AG08395 (cell line): ENCODE data around the gene GSG1L.

Source experiments
- DNase-seq: peaks from one replicate; pipeline ENCODE4 v3.0.0; 2012; ENCODE audit warnings: mixed read lengths, low spot score

The GSG1L gene

GRCh38 chr16:27789150-27789549, 274.4 kb downstream of the GSG1L start:
- no peak for DNase-seq

GRCh38 chr16:27787665-27788064, 275.8 kb downstream of the GSG1L start:
- no peak for DNase-seq

- no peak for DNase-seq
Observed at GRCh38 chr16:27786923-27787625, 276.4 kb downstream of the GSG1L start.

GRCh38 chr16:27786221-27786922, 277.1 kb downstream of the GSG1L start:
- no peak for DNase-seq

GRCh38 chr16:27785307-27785678, 278.2 kb downstream of the GSG1L start:
- no peak for DNase-seq

DNA sequence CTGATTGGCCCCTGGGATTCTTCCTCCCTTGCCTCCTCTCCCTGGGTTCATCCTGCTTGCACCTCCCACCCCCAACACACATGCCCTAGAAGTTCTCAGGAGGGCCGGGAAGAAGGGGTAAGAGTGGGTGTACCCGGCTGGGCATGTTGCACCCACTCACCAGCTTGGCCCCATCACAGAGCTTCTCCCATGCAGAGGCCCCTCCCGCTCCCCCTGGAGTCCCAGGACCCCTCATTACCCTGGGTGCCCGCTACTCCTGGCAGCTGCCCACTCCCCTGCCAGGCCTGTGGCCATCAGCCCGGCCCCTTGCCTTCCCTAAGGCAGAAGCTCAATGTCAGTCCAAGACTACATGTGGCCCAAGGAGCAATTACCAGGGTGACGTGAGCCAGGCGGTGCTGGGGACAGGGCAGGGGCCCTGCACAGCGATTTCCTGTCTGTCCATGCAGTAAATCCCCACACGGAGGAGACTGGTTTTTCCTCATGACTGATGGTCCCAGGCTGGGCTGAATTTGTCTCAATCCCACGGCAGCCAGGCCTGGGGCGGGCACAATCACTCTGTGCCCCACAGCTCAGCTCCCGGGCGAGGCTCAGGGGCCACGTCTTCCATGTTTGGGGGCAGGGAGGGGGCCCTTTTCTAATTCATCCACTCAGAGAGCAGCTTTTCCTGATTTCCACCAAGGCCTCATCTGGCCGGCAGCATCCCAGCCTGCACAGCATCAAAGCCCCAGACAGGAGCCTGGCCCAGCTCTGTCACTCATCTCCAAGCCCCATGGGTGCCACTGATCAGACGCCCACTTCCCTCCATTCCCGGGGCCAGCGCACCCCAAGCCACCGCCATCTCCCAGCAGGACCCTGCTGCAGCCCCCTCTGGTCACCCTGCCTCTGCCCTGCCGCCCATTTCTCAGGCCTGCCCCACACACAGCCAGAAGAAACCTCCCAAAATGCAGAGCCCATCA, 278.9 kb downstream of the GSG1L start:
- no peak for DNase-seq

- no peak for DNase-seq
Observed at GRCh38 chr16:27781981-27782880, 281.3 kb downstream of the GSG1L start.

GRCh38 chr16:27781195-27781524, 282.4 kb downstream of the GSG1L start:
- peak; percentile 39 for DNase-seq

DNA sequence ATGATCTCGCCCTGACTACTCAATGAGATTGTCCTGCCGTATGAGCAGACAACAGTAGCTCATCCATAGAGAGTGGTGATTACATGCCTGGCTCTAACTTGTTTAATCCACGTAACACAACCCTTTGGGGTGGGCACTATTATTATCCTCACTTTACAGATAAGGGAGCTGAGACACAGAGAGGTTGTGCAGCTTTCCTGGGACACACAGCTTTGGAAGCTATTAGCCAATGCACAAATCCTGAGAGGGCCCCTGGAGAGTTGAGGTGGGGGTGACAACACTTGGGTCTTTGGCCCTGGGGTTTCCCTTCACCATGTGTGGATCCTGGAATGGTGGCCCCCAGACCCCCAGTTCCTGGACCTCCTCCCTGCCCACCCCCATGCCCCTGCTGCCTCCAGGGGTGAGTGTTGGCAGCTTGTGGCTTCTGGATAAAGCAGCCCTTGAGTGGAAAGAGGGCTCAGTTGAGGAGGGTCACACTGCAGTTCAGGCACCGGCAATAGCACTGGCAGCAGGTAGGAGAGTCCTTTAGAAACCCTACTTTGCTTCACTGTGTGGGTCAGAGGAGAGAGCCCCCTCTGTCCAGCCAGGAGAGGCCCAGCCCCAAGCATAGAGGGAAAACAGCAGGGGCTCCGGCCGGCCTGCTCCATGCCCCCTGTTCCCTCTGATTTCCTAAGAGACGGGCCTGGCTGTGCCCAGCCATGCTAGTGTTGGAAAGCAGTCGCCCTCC, 282.9 kb downstream of the GSG1L start:
- DNase-seq, result no peak

GRCh38 chr16:27779641-27780164, 283.8 kb downstream of the GSG1L start:
- peak; percentile 79 for DNase-seq

DNA sequence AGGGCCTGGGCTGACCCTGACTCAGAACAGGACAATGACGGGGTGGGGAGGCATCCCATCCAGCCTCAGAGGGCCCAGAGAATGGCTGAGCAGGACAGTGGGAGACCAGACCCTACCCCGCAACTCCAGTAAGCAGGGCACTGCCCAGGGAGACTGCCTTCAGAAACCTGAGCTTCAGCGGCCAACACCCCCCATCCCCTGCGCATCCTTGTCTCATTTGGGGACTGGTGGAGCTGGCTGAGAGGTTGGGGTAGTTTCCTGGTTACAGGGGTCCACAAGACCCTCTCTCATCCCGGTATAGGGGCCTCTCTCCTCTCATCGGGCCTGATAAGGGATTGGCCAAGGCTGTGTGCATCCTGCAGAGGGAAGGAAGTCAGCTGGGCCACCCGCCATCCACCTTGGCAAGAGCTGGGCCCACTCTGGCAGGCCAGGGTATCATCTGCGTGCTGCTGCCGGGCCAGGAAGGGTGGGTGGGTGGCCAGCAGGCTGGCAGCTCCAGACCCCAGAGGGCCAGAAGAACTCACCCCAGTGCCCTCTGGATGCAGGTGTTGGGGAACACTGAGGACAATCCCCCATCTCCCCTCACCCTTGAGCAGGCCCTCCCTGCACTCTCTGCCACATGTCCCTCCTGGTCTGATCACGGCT, 284.5 kb downstream of the GSG1L start:
- no peak for DNase-seq

DNA sequence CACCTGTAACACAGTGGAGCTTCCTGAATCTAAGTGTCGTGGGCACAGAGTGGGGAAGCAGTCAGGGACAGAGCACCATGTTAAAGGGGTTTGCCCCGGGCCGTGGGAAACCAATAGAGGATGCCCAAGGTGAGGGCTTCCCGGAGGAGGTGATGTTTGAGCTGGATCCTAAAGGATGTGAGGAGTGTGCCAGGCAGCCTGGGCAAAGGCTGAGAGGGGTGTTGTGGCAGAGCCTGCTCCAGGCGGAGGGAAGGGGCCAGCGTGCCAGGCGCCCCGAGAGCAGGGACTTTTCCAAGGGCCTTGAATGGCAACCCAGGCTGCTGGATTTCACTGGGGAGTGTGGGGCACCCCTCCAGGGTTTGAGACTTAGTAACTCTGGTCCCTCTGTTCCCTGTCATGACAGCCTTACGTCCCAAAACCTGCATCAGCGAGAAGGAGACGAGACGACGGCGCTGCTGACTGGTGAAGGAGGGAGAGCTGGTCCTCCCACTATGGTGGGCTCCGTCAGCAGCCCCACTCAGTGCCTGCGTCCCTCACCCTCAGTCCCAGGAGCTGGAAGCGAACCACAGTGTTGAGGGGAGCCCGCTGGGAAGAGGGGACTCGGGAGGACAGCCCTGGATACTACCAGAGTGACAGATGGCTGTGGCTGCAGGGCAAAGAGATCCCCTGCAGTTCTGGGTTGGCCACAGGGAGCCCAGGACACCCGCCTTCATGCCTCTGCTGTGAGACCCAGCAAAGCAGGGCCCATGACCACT, 285.2 kb downstream of the GSG1L start:
- DNase-seq, result no peak

- DNase-seq, result no peak
Observed at GRCh38 chr16:27777527-27777926, 286.0 kb downstream of the GSG1L start.

DNA sequence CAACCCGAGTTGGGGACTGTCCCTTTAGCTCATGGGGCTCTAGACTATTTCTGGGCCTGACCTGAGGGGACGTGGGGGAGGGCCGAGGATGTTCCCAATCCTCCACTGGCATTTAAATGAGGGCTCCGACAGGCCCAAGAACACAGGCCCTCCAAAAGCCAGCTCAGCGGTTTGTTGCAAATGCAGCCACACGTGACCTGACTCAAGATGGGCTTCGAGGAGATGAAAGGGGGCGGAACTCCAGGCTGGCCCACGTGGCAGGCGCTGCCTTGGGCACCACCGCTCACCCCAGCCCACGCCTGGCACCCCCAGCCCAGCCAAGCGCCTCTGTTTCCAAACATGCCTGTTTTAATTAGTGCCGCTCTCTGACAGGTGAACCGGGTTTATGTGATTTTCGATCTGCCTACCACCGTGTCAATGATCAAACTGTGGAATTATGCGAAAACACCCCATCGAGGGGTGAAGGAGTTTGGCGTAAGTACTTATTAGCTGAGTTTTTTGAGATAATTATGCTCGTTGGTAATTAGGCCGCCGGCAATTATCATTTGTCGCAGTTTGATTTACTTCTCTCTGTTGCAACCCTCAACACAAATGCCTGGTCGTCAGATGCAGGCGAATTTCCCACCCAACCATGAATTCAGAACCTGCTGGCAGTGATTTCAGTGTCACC, 286.8 kb downstream of the GSG1L start:
- no peak for DNase-seq

DNA sequence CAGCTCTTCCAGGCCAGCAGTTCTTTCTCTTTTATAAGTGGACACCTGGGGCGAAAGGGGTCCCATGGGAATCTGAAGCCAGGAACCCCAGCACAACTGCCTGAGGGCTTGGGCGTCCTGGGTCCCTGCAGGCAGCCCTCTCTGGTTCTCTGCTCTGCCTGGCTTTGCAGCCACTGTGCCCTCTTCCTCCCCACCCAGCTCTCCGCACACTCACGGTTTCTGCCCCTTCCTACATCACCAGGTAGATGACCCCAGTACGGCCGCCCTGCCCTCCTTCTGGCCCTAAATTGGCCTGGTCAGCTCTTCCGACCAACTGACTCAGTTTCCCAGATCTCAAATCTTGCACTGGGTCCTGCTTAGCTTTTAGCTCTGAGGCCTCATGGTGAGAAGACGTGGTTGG, 288.3 kb downstream of the GSG1L start:
- no peak for DNase-seq

DNA sequence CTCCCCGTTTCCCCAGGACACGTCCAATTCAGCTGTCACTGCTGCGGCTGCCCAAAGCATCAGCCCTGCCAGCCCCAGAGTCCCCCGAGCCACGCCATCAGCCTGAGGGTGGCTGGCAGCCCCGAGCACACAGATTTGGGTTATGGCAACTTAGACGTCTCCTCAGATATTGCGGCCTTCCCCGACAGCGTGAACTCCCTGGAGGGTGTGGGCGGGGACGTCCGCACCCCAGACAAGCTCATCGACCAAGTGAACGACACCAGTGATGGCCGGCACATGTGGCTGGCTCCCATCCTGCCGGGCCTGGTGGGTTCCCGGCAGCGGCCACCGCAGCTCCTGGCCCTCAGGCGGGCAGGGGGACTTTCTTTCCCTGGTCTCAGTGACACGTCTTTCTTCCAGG, 288.7 kb downstream of the GSG1L start:
- no peak for DNase-seq

GRCh38 chr16:27773344-27773743, 290.2 kb downstream of the GSG1L start:
- DNase-seq, result no peak

- no peak for DNase-seq
Observed at GRCh38 chr16:27772093-27772825, 291.3 kb downstream of the GSG1L start.
